Prostate gland (tissue), 1 donor: ENCODE data around the gene ZNF70.

Experiments used
- POLR2A ChIP-seq: fragments of 450-650 bp; IDR thresholded peaks from one replicate; pipeline ENCODE4 v1.6.1; 2016; ENCODE audit warnings: antibody characterized with exemption, mild to moderate bottlenecking
- POLR2AphosphoS5 ChIP-seq: sonication (generic); formaldehyde crosslinking; IDR thresholded peaks from one replicate; pipeline ENCODE4 v1.6.1; 2017; ENCODE audit warnings: antibody characterized with exemption

DNA sequence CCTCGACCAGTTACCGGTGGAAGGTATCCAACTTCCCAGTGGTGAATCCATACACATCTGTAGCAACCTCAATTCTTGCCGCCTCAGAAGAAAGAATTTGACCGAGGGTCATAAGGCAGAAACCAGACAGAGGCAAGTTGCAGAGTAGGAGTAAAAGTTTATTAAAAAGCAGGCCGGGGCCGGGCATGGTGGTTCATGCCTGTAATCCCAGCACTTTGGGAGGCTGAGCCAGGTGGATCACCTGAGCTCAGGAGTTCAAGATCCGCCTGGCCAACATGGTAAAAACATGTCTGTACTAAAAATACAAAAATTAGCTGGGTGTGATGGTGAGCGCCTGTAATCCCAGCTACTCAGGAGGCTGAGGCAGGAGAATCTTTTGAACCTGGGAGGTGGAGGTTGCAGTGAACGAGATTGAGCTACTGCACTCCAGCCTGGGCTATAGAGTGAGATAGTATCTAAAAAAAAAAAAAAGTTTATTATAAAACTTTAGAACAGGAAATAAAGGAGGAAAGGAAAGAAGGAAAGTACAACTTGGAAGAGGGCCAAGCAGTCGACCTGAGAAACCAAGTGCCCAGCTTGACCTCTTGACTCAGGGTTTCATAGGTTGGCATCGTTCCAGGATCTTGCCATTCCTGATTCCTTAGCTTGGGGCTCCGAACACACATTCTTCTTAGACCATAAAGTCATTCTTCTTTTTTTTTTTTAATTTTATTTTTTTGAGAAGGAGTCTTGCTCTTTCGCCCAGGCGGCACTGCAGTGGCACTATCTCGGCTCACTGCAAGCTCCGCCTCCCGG, 32.3 kb downstream of the ZNF70 start:
- TF ChIP-seq POLR2A = no peak
- TF ChIP-seq POLR2AphosphoS5 = no peak
